ENCODE data around the gene CCNH. TPM values are rescaled to one million over a fixed set of nuclear protein-coding genes. Genes with fewer than 3 reads are reported as not detected.

CCNH gene
- total and polyA plus RNA-seq, 9 of the 15 experiments (the other 6 are each of a cell fraction or from before 2014, with no cell fraction given): 100 to 213 (median 150) TPM

DNA sequence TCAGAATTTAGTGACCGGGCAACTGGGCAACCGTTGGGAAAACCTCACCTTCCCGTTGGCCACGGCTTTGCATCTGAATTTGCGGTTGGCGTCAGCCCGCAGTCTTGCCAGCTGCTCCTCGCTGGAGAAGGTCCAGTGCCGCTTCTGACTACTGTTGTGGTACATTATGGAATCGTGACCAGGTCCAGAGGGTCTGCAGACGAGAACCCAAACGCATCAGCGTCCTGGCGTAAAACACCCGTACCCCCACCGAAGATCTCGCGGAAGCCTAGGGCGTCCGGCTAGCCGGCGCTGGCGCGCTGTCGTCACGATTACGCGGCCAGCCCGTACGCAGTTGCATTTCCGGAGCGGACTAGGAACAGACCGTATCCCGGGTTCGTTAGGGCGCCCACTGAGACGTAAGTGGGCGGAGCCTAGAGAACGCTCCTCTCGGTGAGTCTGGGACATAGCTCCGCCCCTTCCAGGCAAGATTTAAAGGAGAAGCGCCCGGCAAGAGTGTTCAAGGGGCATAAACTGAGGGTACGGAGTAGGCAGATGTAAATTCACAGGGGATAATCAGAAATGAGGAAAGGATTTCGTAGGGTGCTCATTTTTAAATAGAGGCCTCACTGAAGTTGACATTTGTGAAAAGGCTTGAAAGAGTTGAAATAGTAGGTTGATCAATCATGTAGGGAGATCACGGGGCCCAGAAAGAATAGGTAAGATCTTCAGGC is at the start of gene CCNH (continued):
- TF ChIP-seq POLR2H (tag; IDR thresholded peaks at IDR 0.05; ENCODE audit: low read depth) (peak; percentile 49; the same call in 1 of the 2 replicates), BDP1 (IDR thresholded peaks at IDR 0.05; ENCODE audit: insufficient read depth, insufficient read length) (no peak), ZSCAN32 (CRISPR knock-in tag; IDR thresholded peaks at IDR 0.05) (no peak), ZNF175 (CRISPR knock-in tag; IDR thresholded peaks at IDR 0.05; ENCODE audit: low read depth) (no peak), SMC3 (conservative IDR thresholded peaks at IDR 0.05; ENCODE audit: insufficient read depth, low read depth, low read length) (no peak), TSC22D4 (tag; IDR thresholded peaks at IDR 0.05) (no peak), GTF2A2 (tag; IDR thresholded peaks at IDR 0.05) (no peak), CAMTA2 (CRISPR knock-in tag; conservative IDR thresholded peaks at IDR 0.05) (no peak), BRCA1 (IDR thresholded peaks at IDR 0.05) (no peak), BRCA1 (CRISPR knock-in tag; IDR thresholded peaks at IDR 0.05) (no peak), PRMT5 (CRISPR knock-in tag; IDR thresholded peaks at IDR 0.05) (no peak), TAL1 (IDR thresholded peaks at IDR 0.05) (no peak), ZNF311 (CRISPR knock-in tag; IDR thresholded peaks at IDR 0.05) (no peak)
- TF ChIP-seq, protein P1, sequence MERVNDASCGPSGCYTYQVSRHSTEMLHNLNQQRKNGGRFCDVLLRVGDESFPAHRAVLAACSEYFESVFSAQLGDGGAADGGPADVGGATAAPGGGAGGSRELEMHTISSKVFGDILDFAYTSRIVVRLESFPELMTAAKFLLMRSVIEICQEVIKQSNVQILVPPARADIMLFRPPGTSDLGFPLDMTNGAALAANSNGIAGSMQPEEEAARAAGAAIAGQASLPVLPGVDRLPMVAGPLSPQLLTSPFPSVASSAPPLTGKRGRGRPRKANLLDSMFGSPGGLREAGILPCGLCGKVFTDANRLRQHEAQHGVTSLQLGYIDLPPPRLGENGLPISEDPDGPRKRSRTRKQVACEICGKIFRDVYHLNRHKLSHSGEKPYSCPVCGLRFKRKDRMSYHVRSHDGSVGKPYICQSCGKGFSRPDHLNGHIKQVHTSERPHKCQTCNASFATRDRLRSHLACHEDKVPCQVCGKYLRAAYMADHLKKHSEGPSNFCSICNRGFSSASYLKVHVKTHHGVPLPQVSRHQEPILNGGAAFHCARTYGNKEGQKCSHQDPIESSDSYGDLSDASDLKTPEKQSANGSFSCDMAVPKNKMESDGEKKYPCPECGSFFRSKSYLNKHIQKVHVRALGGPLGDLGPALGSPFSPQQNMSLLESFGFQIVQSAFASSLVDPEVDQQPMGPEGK (CRISPR knock-in tag; IDR thresholded peaks at IDR 0.05; ENCODE audit: borderline replicate concordance): 0 out of 2 replicates have a peak, but pooled peaks have one; percentile 30
- TF ChIP-seq, protein P2, sequence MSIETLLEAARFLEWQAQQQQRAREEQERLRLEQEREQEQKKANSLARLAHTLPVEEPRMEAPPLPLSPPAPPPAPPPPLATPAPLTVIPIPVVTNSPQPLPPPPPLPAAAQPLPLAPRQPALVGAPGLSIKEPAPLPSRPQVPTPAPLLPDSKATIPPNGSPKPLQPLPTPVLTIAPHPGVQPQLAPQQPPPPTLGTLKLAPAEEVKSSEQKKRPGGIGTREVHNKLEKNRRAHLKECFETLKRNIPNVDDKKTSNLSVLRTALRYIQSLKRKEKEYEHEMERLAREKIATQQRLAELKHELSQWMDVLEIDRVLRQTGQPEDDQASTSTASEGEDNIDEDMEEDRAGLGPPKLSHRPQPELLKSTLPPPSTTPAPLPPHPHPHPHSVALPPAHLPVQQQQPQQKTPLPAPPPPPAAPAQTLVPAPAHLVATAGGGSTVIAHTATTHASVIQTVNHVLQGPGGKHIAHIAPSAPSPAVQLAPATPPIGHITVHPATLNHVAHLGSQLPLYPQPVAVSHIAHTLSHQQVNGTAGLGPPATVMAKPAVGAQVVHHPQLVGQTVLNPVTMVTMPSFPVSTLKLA (conservative IDR thresholded peaks at IDR 0.05): peak in 1 of 2 experiments; percentile 46; a peak in 2 of 4 replicates
- TF ChIP-seq, protein P3, sequence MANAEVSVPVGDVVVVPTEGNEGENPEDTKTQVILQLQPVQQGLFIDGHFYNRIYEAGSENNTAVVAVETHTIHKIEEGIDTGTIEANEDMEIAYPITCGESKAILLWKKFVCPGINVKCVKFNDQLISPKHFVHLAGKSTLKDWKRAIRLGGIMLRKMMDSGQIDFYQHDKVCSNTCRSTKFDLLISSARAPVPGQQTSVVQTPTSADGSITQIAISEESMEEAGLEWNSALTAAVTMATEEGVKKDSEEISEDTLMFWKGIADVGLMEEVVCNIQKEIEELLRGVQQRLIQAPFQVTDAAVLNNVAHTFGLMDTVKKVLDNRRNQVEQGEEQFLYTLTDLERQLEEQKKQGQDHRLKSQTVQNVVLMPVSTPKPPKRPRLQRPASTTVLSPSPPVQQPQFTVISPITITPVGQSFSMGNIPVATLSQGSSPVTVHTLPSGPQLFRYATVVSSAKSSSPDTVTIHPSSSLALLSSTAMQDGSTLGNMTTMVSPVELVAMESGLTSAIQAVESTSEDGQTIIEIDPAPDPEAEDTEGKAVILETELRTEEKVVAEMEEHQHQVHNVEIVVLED (CRISPR knock-in tag; IDR thresholded peaks at IDR 0.05): peak; percentile 96
- TF ChIP-seq, protein P4, sequence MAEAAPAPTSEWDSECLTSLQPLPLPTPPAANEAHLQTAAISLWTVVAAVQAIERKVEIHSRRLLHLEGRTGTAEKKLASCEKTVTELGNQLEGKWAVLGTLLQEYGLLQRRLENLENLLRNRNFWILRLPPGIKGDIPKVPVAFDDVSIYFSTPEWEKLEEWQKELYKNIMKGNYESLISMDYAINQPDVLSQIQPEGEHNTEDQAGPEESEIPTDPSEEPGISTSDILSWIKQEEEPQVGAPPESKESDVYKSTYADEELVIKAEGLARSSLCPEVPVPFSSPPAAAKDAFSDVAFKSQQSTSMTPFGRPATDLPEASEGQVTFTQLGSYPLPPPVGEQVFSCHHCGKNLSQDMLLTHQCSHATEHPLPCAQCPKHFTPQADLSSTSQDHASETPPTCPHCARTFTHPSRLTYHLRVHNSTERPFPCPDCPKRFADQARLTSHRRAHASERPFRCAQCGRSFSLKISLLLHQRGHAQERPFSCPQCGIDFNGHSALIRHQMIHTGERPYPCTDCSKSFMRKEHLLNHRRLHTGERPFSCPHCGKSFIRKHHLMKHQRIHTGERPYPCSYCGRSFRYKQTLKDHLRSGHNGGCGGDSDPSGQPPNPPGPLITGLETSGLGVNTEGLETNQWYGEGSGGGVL (CRISPR knock-in tag; IDR thresholded peaks at IDR 0.05): no peak
- TF ChIP-seq, protein P5, sequence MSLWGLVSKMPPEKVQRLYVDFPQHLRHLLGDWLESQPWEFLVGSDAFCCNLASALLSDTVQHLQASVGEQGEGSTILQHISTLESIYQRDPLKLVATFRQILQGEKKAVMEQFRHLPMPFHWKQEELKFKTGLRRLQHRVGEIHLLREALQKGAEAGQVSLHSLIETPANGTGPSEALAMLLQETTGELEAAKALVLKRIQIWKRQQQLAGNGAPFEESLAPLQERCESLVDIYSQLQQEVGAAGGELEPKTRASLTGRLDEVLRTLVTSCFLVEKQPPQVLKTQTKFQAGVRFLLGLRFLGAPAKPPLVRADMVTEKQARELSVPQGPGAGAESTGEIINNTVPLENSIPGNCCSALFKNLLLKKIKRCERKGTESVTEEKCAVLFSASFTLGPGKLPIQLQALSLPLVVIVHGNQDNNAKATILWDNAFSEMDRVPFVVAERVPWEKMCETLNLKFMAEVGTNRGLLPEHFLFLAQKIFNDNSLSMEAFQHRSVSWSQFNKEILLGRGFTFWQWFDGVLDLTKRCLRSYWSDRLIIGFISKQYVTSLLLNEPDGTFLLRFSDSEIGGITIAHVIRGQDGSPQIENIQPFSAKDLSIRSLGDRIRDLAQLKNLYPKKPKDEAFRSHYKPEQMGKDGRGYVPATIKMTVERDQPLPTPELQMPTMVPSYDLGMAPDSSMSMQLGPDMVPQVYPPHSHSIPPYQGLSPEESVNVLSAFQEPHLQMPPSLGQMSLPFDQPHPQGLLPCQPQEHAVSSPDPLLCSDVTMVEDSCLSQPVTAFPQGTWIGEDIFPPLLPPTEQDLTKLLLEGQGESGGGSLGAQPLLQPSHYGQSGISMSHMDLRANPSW (CRISPR knock-in tag; IDR thresholded peaks at IDR 0.05): 0 out of 2 replicates have a peak, but pooled peaks have one; percentile 23

Data from K562 (cell line).